Upper lobe of left lung (tissue), 6 donors: ENCODE results near the gene EVC. TPM values are rescaled to one million over a fixed set of nuclear protein-coding genes. Genes with fewer than 3 reads are reported as not detected.
"Not testable (repeated sequence)": the region's sequence is repeated elsewhere in the genome, so short reads cannot be mapped to it uniquely, and the experiment has no call there.

Experiments used
- ATAC-seq, 2 donors: fragments of 200-7000 bp; cut with Tn5 transposase; one replicate each; pipeline ENCODE4 v1.9.1; 2022; ENCODE audit warnings: mild to moderate bottlenecking in 2 of 2, moderate library complexity in 2 of 2; ENCODE audit not compliant: low FRiP score in 2 of 2
- DNase-seq, 2 donors: peaks; one replicate each; pipeline ENCODE4 v3.0.0-alpha.2; 2019 to 2020
- H3K27ac ChIP-seq, 4 donors: fragments of 200-600 bp; sonication (generic); one replicate each; pipeline ENCODE4 v1.5.1; 2016 to 2019
- H3K27me3 ChIP-seq, 4 donors: fragments of 200-600 bp; sonication (generic); one replicate each; pipeline ENCODE4 v1.5.1; 2017 to 2019
- H3K36me3 ChIP-seq, 4 donors: fragments of 200-600 bp; sonication (generic); one replicate each; pipeline ENCODE4 v1.5.1; 2016 to 2019
- H3K4me1 ChIP-seq, 4 donors: fragments of 200-600 bp; sonication (generic); one replicate each; pipeline ENCODE4 v1.5.1; 2018 to 2019
- H3K4me3 ChIP-seq, 4 donors: fragments of 200-600 bp; sonication (generic); one replicate each; pipeline ENCODE4 v1.5.1; 2017 to 2019; ENCODE audit warnings: mild to moderate bottlenecking in 2 of 4, moderate library complexity in 1 of 4
- H3K9me3 ChIP-seq, 4 donors: fragments of 200-600 bp; sonication (generic); one replicate each; pipeline ENCODE4 v1.5.1; 2018 to 2019
- EP300 ChIP-seq, 4 donors: sonication (generic); formaldehyde crosslinking; IDR thresholded peaks; one replicate each; pipeline ENCODE4 v1.5.1; 2017; ENCODE audit warnings: antibody characterized with exemption in 4 of 4, control low read depth in 2 of 4
- POLR2A ChIP-seq, 4 donors: fragments of 450-650 bp; IDR thresholded peaks; one replicate each; pipeline ENCODE4 v1.5.1; 2016 to 2017; ENCODE audit warnings: antibody characterized with exemption in 4 of 4, mild to moderate bottlenecking in 2 of 4
- POLR2AphosphoS5 ChIP-seq, 2 donors: sonication (generic); formaldehyde crosslinking; IDR thresholded peaks; one replicate each; pipeline ENCODE4 v1.5.1; 2017; ENCODE audit warnings: antibody characterized with exemption in 2 of 2
- WGBS, 2 donors: methylation state at CpG; one replicate each; pipeline ENCODE4 v1.1.5; 2017 to 2018; 5-methylcytosine and 5-hydroxymethylcytosine counted together
- total RNA-seq, 6 donors: library from RNA; depleted of rRNA in 4 of 6; stranded (reverse); fragments of >200 nt in 4 of 6; gene quantifications; one replicate each; pipeline versions ENCODE4 v1.1.0 to v1.2.1, GENCODE V29; 2016 to 2021
- TF ChIP-seq, protein P1 (sequence below), 6 experiments: fragments of 450-650 bp in 4 of 6; fragments of 200-600 bp in 2 of 6; sonication (generic) in 2 of 6; IDR thresholded peaks; one replicate each; pipeline ENCODE4 v1.5.1; 2016 to 2019; ENCODE audit warnings: antibody characterized with exemption in 6 of 6
- donor health status: DM: no; HTN: no; CAD: no; lungs with moderate emphysema.
- donor health status: DM: no; HTN: yes; CAD: no; lungs with severe emphysema.

The EVC gene
- total RNA-seq, 6 donors from 2014 or later, result 25.6 to 65.1 (median 36.2) TPM

DNA sequence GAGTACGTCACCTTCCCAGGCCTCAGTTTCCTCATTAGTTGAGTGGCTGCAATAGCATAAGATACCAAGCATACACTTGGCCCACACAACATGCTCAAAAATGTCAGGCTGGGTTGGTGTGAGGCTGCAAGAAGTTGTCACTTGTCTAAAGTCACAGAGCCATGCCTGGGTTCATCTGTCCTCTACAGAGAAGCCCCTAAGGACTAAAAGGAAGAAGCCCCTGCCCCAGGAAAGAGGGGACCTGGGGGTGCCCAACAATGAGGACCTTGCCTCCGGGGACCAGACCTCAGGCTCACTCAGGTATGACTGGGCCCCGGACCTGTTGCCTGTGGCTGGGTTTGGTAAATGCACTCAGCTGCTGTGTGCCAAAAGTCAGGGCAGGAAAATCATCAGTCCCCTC is 99.2 kb downstream of the EVC start:
- DNase-seq (no peak), ATAC-seq (no peak)
- Histone ChIP-seq H3K4me1 (no peaks in the 10 kb centered on the region), H3K27me3 (no peaks in the 10 kb centered on the region), H3K4me3 (no peak overlapping the region), H3K9me3 (no peaks in the 10 kb centered on the region), H3K27ac (no peak overlapping the region), H3K36me3 (peaks cover 5 to 37% (median 15%) of the 10 kb centered on the region in 4 donors)
- TF ChIP-seq, protein P1, sequence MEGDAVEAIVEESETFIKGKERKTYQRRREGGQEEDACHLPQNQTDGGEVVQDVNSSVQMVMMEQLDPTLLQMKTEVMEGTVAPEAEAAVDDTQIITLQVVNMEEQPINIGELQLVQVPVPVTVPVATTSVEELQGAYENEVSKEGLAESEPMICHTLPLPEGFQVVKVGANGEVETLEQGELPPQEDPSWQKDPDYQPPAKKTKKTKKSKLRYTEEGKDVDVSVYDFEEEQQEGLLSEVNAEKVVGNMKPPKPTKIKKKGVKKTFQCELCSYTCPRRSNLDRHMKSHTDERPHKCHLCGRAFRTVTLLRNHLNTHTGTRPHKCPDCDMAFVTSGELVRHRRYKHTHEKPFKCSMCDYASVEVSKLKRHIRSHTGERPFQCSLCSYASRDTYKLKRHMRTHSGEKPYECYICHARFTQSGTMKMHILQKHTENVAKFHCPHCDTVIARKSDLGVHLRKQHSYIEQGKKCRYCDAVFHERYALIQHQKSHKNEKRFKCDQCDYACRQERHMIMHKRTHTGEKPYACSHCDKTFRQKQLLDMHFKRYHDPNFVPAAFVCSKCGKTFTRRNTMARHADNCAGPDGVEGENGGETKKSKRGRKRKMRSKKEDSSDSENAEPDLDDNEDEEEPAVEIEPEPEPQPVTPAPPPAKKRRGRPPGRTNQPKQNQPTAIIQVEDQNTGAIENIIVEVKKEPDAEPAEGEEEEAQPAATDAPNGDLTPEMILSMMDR (IDR thresholded peaks at IDR 0.05), result no peak
- no peak for TF ChIP-seq POLR2A (IDR thresholded peaks at IDR 0.05)
- TF ChIP-seq EP300 (IDR thresholded peaks at IDR 0.05), result no peak
- no peak for TF ChIP-seq POLR2AphosphoS5 (IDR thresholded peaks at IDR 0.05)
- 93 to 97% methylated on average over 2 to 3 of the region's 3 CpGs for WGBS, 2 donors

DNA sequence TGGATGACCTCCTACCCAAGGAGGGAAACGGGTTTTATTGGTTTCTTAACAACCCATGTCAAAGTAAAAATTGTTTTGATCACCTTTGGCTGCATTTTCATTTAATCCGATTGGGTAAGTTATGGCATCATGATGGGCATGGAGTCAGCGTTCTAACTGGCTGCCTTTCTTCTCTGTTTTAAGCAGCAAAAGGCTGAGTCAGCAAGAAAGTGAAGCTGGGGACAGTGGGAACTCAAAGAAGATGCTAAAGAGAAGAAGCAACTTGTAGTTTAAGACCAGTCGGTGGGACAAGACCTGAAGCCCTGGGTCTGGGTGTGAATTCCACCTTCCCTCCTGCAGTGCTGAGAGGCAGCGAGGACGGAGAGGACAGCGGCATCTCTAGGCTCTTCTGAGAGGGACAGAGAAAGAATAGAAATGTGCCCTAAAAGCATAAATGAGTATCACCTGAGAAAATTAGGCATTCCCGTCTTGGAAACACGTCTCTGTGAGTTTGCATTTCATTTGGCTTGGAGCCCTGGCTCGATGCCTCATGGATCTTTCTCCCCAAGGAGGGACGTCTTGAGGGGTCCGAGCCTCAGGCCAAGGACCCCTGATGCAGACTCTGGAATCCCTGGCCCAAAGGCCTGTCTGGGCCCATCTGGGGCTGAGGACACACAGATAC is 99.9 kb downstream of the EVC start:
- WGBS, 2 donors, result 86 to 91% methylated on average over 12 of the region's 12 CpGs
- DNase-seq, result no peak
- peaks cover 5 to 33% (median 14%) of the 10 kb centered on the region in 4 donors for H3K36me3 ChIP-seq
- no peak overlapping the region for H3K27ac ChIP-seq
- no peaks in the 10 kb centered on the region for H3K27me3 ChIP-seq
- no peak for ATAC-seq
- no peaks in the 10 kb centered on the region for H3K4me1 ChIP-seq
- no peak overlapping the region for H3K4me3 ChIP-seq
- TF ChIP-seq EP300 (IDR thresholded peaks at IDR 0.05) (no peak), POLR2A (IDR thresholded peaks at IDR 0.05) (no peak), POLR2AphosphoS5 (IDR thresholded peaks at IDR 0.05) (no peak)
- TF ChIP-seq, protein P1 (IDR thresholded peaks at IDR 0.05), result no peak
- H3K9me3 ChIP-seq, result no peaks in the 10 kb centered on the region

DNA sequence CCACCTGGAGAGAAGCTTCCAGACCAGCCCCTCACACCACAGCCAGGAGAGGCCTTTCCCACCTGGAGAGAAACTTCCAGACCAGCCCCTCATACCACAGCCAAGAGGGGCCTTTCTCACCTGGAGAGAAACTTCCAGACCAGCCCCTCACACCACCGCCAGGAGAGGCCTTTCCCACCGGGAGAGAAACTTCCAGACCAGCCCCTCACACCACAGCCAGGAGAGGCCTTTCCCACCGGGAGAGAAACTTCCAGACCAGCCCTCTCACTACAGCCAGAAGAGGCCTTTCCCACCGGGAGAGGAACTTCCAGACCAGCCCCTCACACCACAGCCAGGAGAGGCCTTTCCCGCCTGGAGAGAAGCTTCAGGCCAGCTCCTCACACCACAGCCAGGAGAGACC is 101.1 kb downstream of the EVC start:
- not testable (repeated sequence) for H3K27ac ChIP-seq, DNase-seq, H3K4me1 ChIP-seq, ATAC-seq, H3K4me3 ChIP-seq, H3K27me3 ChIP-seq, H3K9me3 ChIP-seq
- peaks cover 5 to 33% (median 14%) of the 10 kb centered on the region in 4 donors for H3K36me3 ChIP-seq
- WGBS, 2 donors, result 92 to 93% methylated on average over 5 of the region's 5 CpGs

DNA sequence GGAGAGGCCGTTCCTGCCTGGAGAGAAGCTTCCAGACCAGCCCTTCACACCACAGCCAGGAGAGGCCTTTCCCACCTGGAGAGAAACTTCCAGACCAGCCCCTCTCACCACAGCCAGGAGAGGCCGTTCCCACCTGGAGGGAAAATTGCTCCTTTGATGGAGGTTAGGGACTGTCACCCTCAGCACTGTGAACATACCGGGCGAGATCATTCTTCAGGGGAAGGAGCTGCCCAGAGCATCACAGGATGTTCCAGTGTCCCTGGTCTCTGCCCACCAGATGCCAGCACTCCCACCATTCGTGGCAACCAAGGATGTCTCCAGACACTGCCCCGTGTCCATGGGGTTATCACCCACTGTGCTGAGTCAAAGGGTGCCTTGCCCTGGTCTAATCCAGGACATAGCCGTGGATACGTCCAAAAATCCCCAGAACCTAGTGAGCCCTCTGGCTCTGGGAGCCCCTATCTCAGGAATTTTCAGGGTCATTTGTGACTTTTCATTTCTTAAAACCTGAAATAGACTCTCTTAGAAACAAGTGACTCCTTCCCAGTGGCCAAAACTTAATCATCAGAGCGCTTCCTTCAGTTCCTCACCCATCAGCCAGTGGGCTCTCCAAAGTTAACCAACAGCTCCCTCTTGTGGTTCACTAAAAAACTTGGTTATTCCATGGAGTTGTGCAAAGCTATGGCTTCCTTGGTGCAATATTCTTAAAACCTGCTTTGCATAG is 101.7 kb downstream of the EVC start:
- ATAC-seq (peak in 1 of 2 donors; percentile 75), DNase-seq (no peak)
- no peaks in the 10 kb centered on the region for H3K27me3 ChIP-seq
- H3K4me3 ChIP-seq, result no peak overlapping the region
- H3K9me3 ChIP-seq, result no peaks in the 10 kb centered on the region
- 82 to 90% methylated on average over 6 to 9 of the region's 9 CpGs for WGBS, 2 donors
- TF ChIP-seq, protein P1 (IDR thresholded peaks at IDR 0.05), result peak in 5 of 6 experiments; percentile 37 to 61 (median 51)
- TF ChIP-seq POLR2A (IDR thresholded peaks at IDR 0.05), result no peak
- H3K27ac ChIP-seq, result no peak overlapping the region
- H3K36me3 ChIP-seq, result peaks cover 5 to 38% (median 14%) of the 10 kb centered on the region in 4 donors
- no peaks in the 10 kb centered on the region for H3K4me1 ChIP-seq

DNA sequence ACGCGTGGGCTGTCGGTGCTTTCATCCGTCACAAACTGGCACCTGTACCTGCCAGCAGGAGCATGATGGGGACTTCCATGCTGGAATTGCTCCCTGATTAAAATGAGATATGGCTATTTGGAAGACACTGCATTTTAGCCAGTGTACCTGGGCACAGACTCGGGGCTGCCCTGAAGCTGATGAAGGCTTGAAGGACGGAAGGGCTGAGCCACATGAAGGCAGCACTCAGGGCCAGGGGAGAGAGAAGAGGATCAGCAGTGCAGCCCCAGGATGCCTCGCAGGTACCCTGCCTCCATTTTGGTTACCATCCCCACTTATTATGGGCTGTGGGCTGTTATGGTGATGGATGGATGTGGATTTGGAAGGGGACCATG is 102.9 kb downstream of the EVC start:
- Histone ChIP-seq H3K27me3 (no peaks in the 10 kb centered on the region), H3K4me1 (no peaks in the 10 kb centered on the region), H3K36me3 (peaks cover 5 to 32% (median 10%) of the 10 kb centered on the region in 4 donors), H3K4me3 (no peak overlapping the region), H3K27ac (no peak overlapping the region), H3K9me3 (no peaks in the 10 kb centered on the region)
- WGBS, 2 donors, result 87 to 95% methylated on average over 3 to 7 of the region's 7 CpGs
- ATAC-seq, result no peak
- DNase-seq, result no peak
- TF ChIP-seq POLR2A (IDR thresholded peaks at IDR 0.05) (no peak), POLR2AphosphoS5 (IDR thresholded peaks at IDR 0.05) (no peak), EP300 (IDR thresholded peaks at IDR 0.05) (no peak)
- TF ChIP-seq, protein P1 (IDR thresholded peaks at IDR 0.05), result no peak
